ENCODE results near the gene TLCD2. TPM values are rescaled to one million over a fixed set of nuclear protein-coding genes. Genes with fewer than 3 reads are reported as not detected.

The TLCD2 gene
- total and polyA plus RNA-seq, 9 of the 15 experiments (the other 6 are each of a cell fraction or from before 2014, with no cell fraction given), result 0.10 to 0.89 (median 0.58) TPM

GRCh38 chr17:1709971-1710806, at the start of gene TLCD2 (continued):
- no peak for TF ChIP-seq ATF6 (CRISPR knock-in tag; IDR thresholded peaks at IDR 0.05)
- no peak for TF ChIP-seq CHCHD3 (CRISPR knock-in tag; IDR thresholded peaks at IDR 0.05)
- TF ChIP-seq CXXC5 (CRISPR knock-in tag; IDR thresholded peaks at IDR 0.05), result peak; percentile 42; the same call in 1 of the 2 replicates
- no peak for TF ChIP-seq U2AF1 (optimal IDR thresholded peaks at IDR 0.05; ENCODE audit: low read depth, low read length)
- TF ChIP-seq POLR2AphosphoS2 (IDR thresholded peaks at IDR 0.05; ENCODE audit: low read length), result no peak
- TF ChIP-seq ARID3B (CRISPR knock-in tag; IDR thresholded peaks at IDR 0.05; ENCODE audit: borderline replicate concordance), result no peak
- TF ChIP-seq SAFB2 (IDR thresholded peaks at IDR 0.05; ENCODE audit: borderline replicate concordance, low read depth, low read length, severe bottlenecking), result no peak
- peak; percentile 70; the same call in 1 of the 2 replicates for TF ChIP-seq ATF4 (CRISPR knock-in tag; IDR thresholded peaks at IDR 0.05)
- no peak for TF ChIP-seq E4F1 (CRISPR knock-in tag; IDR thresholded peaks at IDR 0.05; ENCODE audit: borderline replicate concordance)
- no peak for TF ChIP-seq ZNF785 (CRISPR knock-in tag; IDR thresholded peaks at IDR 0.05)
- TF ChIP-seq ELF2 (CRISPR knock-in tag; IDR thresholded peaks at IDR 0.05), result no peak
- TF ChIP-seq ZMIZ1 (IDR thresholded peaks at IDR 0.05; ENCODE audit: low read depth in 2 of 2, low read length in 2 of 2), result no peak
- TF ChIP-seq PHF21A (IDR thresholded peaks at IDR 0.05; ENCODE audit: borderline replicate concordance, low read depth), result no peak
- no peak for TF ChIP-seq SRSF1 (IDR thresholded peaks at IDR 0.05; ENCODE audit: low read depth, low read length)
- TF ChIP-seq ZNF354B (CRISPR knock-in tag; IDR thresholded peaks at IDR 0.05), result no peak
- TF ChIP-seq COPS2 (conservative IDR thresholded peaks at IDR 0.05), result no peak
- TF ChIP-seq MAFG (tag; conservative IDR thresholded peaks at IDR 0.05), result no peak
